ENCODE measurements around the gene PLEKHA7. TPM values are rescaled to one million over a fixed set of nuclear protein-coding genes. Genes with fewer than 3 reads are reported as not detected.
"Not testable (repeated sequence)": the region's sequence is repeated elsewhere in the genome, so short reads cannot be mapped to it uniquely, and the experiment has no call there.

Gene PLEKHA7
- polyA plus RNA-seq, 1 experiment: 0.05 TPM

GRCh38 chr11:16873289-16873688 is 140.9 kb downstream of the PLEKHA7 start:
- ChIA-PET CTCF (no interaction called here), POLR2A (no interaction called here)
- no peak for DNase-seq (ENCODE audit: low read depth, low spot score)
- peaks cover 5% of the 10 kb centered on the region for H3K27me3 ChIP-seq (ENCODE audit: control insufficient read depth, insufficient read depth, low read length)
- H3K9me3 ChIP-seq (ENCODE audit: control insufficient read depth, insufficient read depth, low read length): no peaks in the 10 kb centered on the region
- no peak overlapping the region for H3K4me3 ChIP-seq (ENCODE audit: low read depth, low read length)
- TF ChIP-seq CTCF (IDR thresholded peaks at IDR 0.05; ENCODE audit: low read depth, low read length): no peak
- no peak overlapping the region for H3K27ac ChIP-seq (ENCODE audit: low read depth, low read length)

- no peak overlapping the region for H3K4me3 ChIP-seq (ENCODE audit: low read depth, low read length)
- DNase-seq (ENCODE audit: low read depth, low spot score): no peak
- TF ChIP-seq CTCF (IDR thresholded peaks at IDR 0.05; ENCODE audit: low read depth, low read length): no peak
- H3K9me3 ChIP-seq (ENCODE audit: control insufficient read depth, insufficient read depth, low read length): no peaks in the 10 kb centered on the region
- no peak overlapping the region for H3K27ac ChIP-seq (ENCODE audit: low read depth, low read length)
- CTCF ChIA-PET: interaction anchor here (1.3 kb wide), 1 partner anchor 51 kb away, joined by 5 read pairs; no protein-coding TSS in a partner anchor
- peaks cover 2% of the 10 kb centered on the region for H3K27me3 ChIP-seq (ENCODE audit: control insufficient read depth, insufficient read depth, low read length)
- POLR2A ChIA-PET: no interaction called here
Measured at GRCh38 chr11:16871368-16871767, 142.8 kb downstream of the PLEKHA7 start.

GRCh38 chr11:16867097-16867496 is 147.1 kb downstream of the PLEKHA7 start:
- H3K27ac ChIP-seq (ENCODE audit: low read depth, low read length): no peak overlapping the region
- no peaks in the 10 kb centered on the region for H3K27me3 ChIP-seq (ENCODE audit: control insufficient read depth, insufficient read depth, low read length)
- CTCF ChIA-PET: no interaction called here
- POLR2A ChIA-PET: no interaction called here
- H3K9me3 ChIP-seq (ENCODE audit: control insufficient read depth, insufficient read depth, low read length): no peaks in the 10 kb centered on the region
- no peak overlapping the region for H3K4me3 ChIP-seq (ENCODE audit: low read depth, low read length)
- no peak for DNase-seq (ENCODE audit: low read depth, low spot score)
- no peak for TF ChIP-seq CTCF (IDR thresholded peaks at IDR 0.05; ENCODE audit: low read depth, low read length)

GRCh38 chr11:16864428-16864827 is 149.8 kb downstream of the PLEKHA7 start:
- H3K27me3 ChIP-seq (ENCODE audit: control insufficient read depth, insufficient read depth, low read length); H3K4me3 ChIP-seq (ENCODE audit: low read depth, low read length); DNase-seq (ENCODE audit: low read depth, low spot score); H3K9me3 ChIP-seq (ENCODE audit: control insufficient read depth, insufficient read depth, low read length); H3K27ac ChIP-seq (ENCODE audit: low read depth, low read length); POLR2A ChIA-PET: not testable (repeated sequence)
- CTCF ChIA-PET: interaction anchor here (1.5 kb wide), 1 partner anchor 44 kb away, joined by 3 read pairs; no protein-coding TSS in a partner anchor

GRCh38 chr11:16863389-16863788 is 150.8 kb downstream of the PLEKHA7 start:
- no peaks in the 10 kb centered on the region for H3K9me3 ChIP-seq (ENCODE audit: control insufficient read depth, insufficient read depth, low read length)
- no peak overlapping the region for H3K27ac ChIP-seq (ENCODE audit: low read depth, low read length)
- ChIA-PET CTCF (no interaction called here), POLR2A (no interaction called here)
- H3K4me3 ChIP-seq (ENCODE audit: low read depth, low read length): no peak overlapping the region
- peaks cover 2% of the 10 kb centered on the region for H3K27me3 ChIP-seq (ENCODE audit: control insufficient read depth, insufficient read depth, low read length)
- no peak for TF ChIP-seq CTCF (IDR thresholded peaks at IDR 0.05; ENCODE audit: low read depth, low read length)
- DNase-seq (ENCODE audit: low read depth, low spot score): no peak

GRCh38 chr11:16862726-16863125 is 151.5 kb downstream of the PLEKHA7 start:
- no peak overlapping the region for H3K27ac ChIP-seq (ENCODE audit: low read depth, low read length)
- TF ChIP-seq CTCF (IDR thresholded peaks at IDR 0.05; ENCODE audit: low read depth, low read length): no peak
- POLR2A ChIA-PET: no interaction called here
- no peak for DNase-seq (ENCODE audit: low read depth, low spot score)
- CTCF ChIA-PET: no interaction called here
- no peaks in the 10 kb centered on the region for H3K9me3 ChIP-seq (ENCODE audit: control insufficient read depth, insufficient read depth, low read length)
- peaks cover 2% of the 10 kb centered on the region for H3K27me3 ChIP-seq (ENCODE audit: control insufficient read depth, insufficient read depth, low read length)
- H3K4me3 ChIP-seq (ENCODE audit: low read depth, low read length): no peak overlapping the region

Data from AG04450 (cell line).